PC-3 (cell line): ENCODE data around the gene BPHL. TPM values are rescaled to one million over a fixed set of nuclear protein-coding genes. Genes with fewer than 3 reads are reported as not detected.

Experiments
- ATAC-seq: fragments of 200-7000 bp; cut with Tn5 transposase; 2 replicates; pipeline ENCODE4 v1.9.1; 2020; ENCODE audit warnings: mild to moderate bottlenecking, moderate library complexity
- BruUV-seq: library from RNA; stranded (reverse); fragments of 400-500 nt; replicated peaks from 2 replicates; lab custom pipeline; 2021; lab: Mats Ljungman, UMichigan
- CTCF ChIA-PET: fragments of 300-600 bp; sonication (Branson Sonifier 250); formaldehyde crosslinking; loops from one replicate; lab custom pipeline; 2022; ENCODE audit warnings: antibody characterized with exemption; lab: Charles Lee
- POLR2A ChIA-PET: fragments of 300-600 bp; sonication (Branson Sonifier 250); formaldehyde crosslinking; loops from one replicate; lab custom pipeline; 2022; ENCODE audit warnings: antibody characterized with exemption; ENCODE audit not compliant: unreplicated experiment; lab: Charles Lee
- DNase-seq: peaks from one replicate; pipeline ENCODE4 v3.0.0-alpha.2; 2015
- H2AFZ ChIP-seq: fragments of 300-600 bp; sonication (generic); 2 replicates; pipeline ENCODE4 v1.6.0; 2016; ENCODE audit warnings: antibody characterized with exemption, low read length
- H3F3A ChIP-seq: fragments of 300-600 bp; sonication (generic); one replicate; pipeline ENCODE4 v1.6.0; 2017; ENCODE audit warnings: antibody characterized with exemption, low read length, control low read depth, mild to moderate bottlenecking; ENCODE audit not compliant: unreplicated experiment
- H3K27ac ChIP-seq: fragments of 300-600 bp; sonication (generic); 2 replicates; pipeline ENCODE4 v1.5.1; 2016; ENCODE audit warnings: mild to moderate bottlenecking, low read length
- H3K27me3 ChIP-seq: fragments of 300-600 bp; sonication (generic); 2 replicates; pipeline ENCODE4 v1.6.1; 2016; ENCODE audit warnings: low read length, mixed read lengths
- H3K36me3 ChIP-seq: fragments of 300-600 bp; sonication (generic); 2 replicates; pipeline ENCODE4 v1.6.1; 2016; ENCODE audit warnings: low read depth, mixed run types, low read length, mixed read lengths
- H3K4me1 ChIP-seq: fragments of 300-600 bp; sonication (generic); 2 replicates; pipeline ENCODE4 v1.5.1; 2016; ENCODE audit warnings: low read length; ENCODE audit not compliant: insufficient read depth
- H3K4me2 ChIP-seq: fragments of 300-600 bp; sonication (generic); 2 replicates; pipeline ENCODE4 v1.6.0; 2016; ENCODE audit warnings: low read length
- H3K4me3 ChIP-seq: fragments of 300-600 bp; sonication (generic); 2 replicates; pipeline ENCODE4 v1.5.1; 2016; ENCODE audit warnings: mild to moderate bottlenecking, low read length, mixed read lengths
- H3K79me2 ChIP-seq: fragments of 300-600 bp; sonication (generic); 2 replicates; pipeline ENCODE4 v1.6.1; 2017; ENCODE audit warnings: low read length, mixed read lengths
- H3K9ac ChIP-seq: fragments of 300-600 bp; sonication (generic); 2 replicates; pipeline ENCODE4 v1.6.0; 2016; ENCODE audit warnings: mild to moderate bottlenecking, low read length
- H3K9me2 ChIP-seq: fragments of 300-600 bp; sonication (generic); replicated peaks from 2 replicates; pipeline ENCODE4 v1.6.1; 2016; ENCODE audit warnings: mixed run types, low read length, mixed read lengths
- H3K9me3 ChIP-seq: fragments of 300-600 bp; sonication (generic); 2 replicates; pipeline ENCODE4 v1.6.1; 2016; ENCODE audit warnings: low read length, mixed read lengths
- H4K20me1 ChIP-seq: fragments of 300-600 bp; sonication (generic); 2 replicates; pipeline ENCODE4 v1.6.1; 2016; ENCODE audit warnings: low read length, mixed read lengths
- CTCF ChIP-seq: fragments of 300-600 bp; sonication (generic); conservative IDR thresholded peaks from 2 replicates; pipeline ENCODE4 v1.5.1; 2017; ENCODE audit warnings: antibody characterized with exemption, low read depth, mild to moderate bottlenecking, low read length
- EZH2 ChIP-seq: fragments of 300-600 bp; sonication (generic); IDR thresholded peaks from one replicate; pipeline ENCODE4 v1.6.1; 2017; ENCODE audit warnings: antibody characterized with exemption, mild to moderate bottlenecking, low read length; ENCODE audit not compliant: unreplicated experiment
- EZH2phosphoT487 ChIP-seq: fragments of 300-600 bp; sonication (generic); IDR thresholded peaks from 2 replicates; pipeline ENCODE4 v1.6.1; 2018; ENCODE audit warnings: mild to moderate bottlenecking, antibody characterized with exemption, low read length, borderline replicate concordance
- intact Hi-C: fragments of 100-400 bp; cut with micrococcal nuclease; formaldehyde crosslinking; loops from 2 replicates; pipeline ENCODE4 v1.9.0; 2023
- total RNA-seq: library from RNA; depleted of rRNA; stranded (reverse); fragments of >200 nt; gene quantifications from 2 replicates; pipeline ENCODE4 v1.2.3, GENCODE V29; 2014

Gene BPHL
- total RNA-seq, 1 experiment from 2014 or later, result 15.8 TPM

- H3K79me2 ChIP-seq, result no peaks in the 10 kb centered on the region
- H3K27ac ChIP-seq, result no peak overlapping the region
- H3K9me2 ChIP-seq, result no peaks in the 10 kb centered on the region
- ChIA-PET POLR2A (interaction anchor here (0.6 kb wide), 1 partner anchor 19 kb away, joined by 9 read pairs; no protein-coding TSS in a partner anchor), CTCF (no interaction called here)
- intact Hi-C loops, result no loop called here
- H3F3A ChIP-seq, result no peaks in the 10 kb centered on the region
- TF ChIP-seq CTCF, result no peak
- TF ChIP-seq EZH2, result no peak
- no peak for TF ChIP-seq EZH2phosphoT487
- H3K27me3 ChIP-seq, result no peaks in the 10 kb centered on the region
- peaks cover 48% of the 10 kb centered on the region for H3K36me3 ChIP-seq
- H3K4me1 ChIP-seq, result no peaks in the 10 kb centered on the region
- no peak overlapping the region for H3K4me2 ChIP-seq
- no TSS peak for BruUV-seq
- no peak overlapping the region for H3K4me3 ChIP-seq
- no peak for DNase-seq
- no peak overlapping the region for H3K9ac ChIP-seq
- no peaks in the 10 kb centered on the region for H4K20me1 ChIP-seq
- no peak overlapping the region for H2AFZ ChIP-seq
- H3K9me3 ChIP-seq, result no peaks in the 10 kb centered on the region
- no peak for ATAC-seq
These were observed 32.1 kb upstream of the BPHL start for GRCh38 chr6:3086282-3086946.

- Histone ChIP-seq H3K4me2 (no peak overlapping the region), H3K9me3 (no peaks in the 10 kb centered on the region), H3K9ac (no peak overlapping the region), H2AFZ (no peak overlapping the region), H3K79me2 (no peaks in the 10 kb centered on the region), H3K4me1 (no peaks in the 10 kb centered on the region), H3K9me2 (no peaks in the 10 kb centered on the region), H3F3A (no peaks in the 10 kb centered on the region), H4K20me1 (no peaks in the 10 kb centered on the region), H3K36me3 (peaks cover 41% of the 10 kb centered on the region), H3K4me3 (no peak overlapping the region), H3K27ac (no peak overlapping the region), H3K27me3 (no peaks in the 10 kb centered on the region)
- TF ChIP-seq EZH2, result no peak
- no peak for TF ChIP-seq CTCF
- TF ChIP-seq EZH2phosphoT487, result no peak
- ChIA-PET CTCF (no interaction called here), POLR2A (no interaction called here)
- intact Hi-C loops, result no loop called here
- no peak for DNase-seq
- ATAC-seq, result no peak
- no TSS peak for BruUV-seq
These were observed 30.1 kb upstream of the BPHL start for GRCh38 chr6:3088446-3088845.

GRCh38 chr6:3088968-3089367, 29.5 kb upstream of the BPHL start:
- ChIA-PET CTCF (no interaction called here), POLR2A (no interaction called here)
- H3K9ac ChIP-seq, result no peak overlapping the region
- no peak overlapping the region for H2AFZ ChIP-seq
- no peaks in the 10 kb centered on the region for H4K20me1 ChIP-seq
- BruUV-seq, result no TSS peak
- no peak overlapping the region for H3K4me2 ChIP-seq
- H3K9me3 ChIP-seq, result no peaks in the 10 kb centered on the region
- no peak for DNase-seq
- H3K4me1 ChIP-seq, result no peaks in the 10 kb centered on the region
- peaks cover 37% of the 10 kb centered on the region for H3K36me3 ChIP-seq
- no peak for TF ChIP-seq EZH2phosphoT487
- TF ChIP-seq CTCF, result no peak
- no peak for TF ChIP-seq EZH2
- no peaks in the 10 kb centered on the region for H3K9me2 ChIP-seq
- H3K4me3 ChIP-seq, result no peak overlapping the region
- H3F3A ChIP-seq, result no peaks in the 10 kb centered on the region
- no peaks in the 10 kb centered on the region for H3K79me2 ChIP-seq
- H3K27me3 ChIP-seq, result no peaks in the 10 kb centered on the region
- H3K27ac ChIP-seq, result no peak overlapping the region
- no peak for ATAC-seq
- intact Hi-C loops, result no loop called here
